ENCODE measurements around the gene SRGAP1. TPM values are rescaled to one million over a fixed set of nuclear protein-coding genes. Genes with fewer than 3 reads are reported as not detected.

Gene SRGAP1
- total RNA-seq, 1 donor, result 18.1 TPM

GRCh38 chr12:63937378-63938316 lies 93.1 kb downstream of the SRGAP1 start:
- DNase-seq (ENCODE audit: low read depth), result no peak
- no peak for TF ChIP-seq CTCF (IDR thresholded peaks at IDR 0.05; ENCODE audit: insufficient read depth, low read depth, low read length)
- no peak overlapping the region for H3K4me3 ChIP-seq (ENCODE audit: low read depth, low read length)

GRCh38 chr12:63940310-63941005 lies 96.0 kb downstream of the SRGAP1 start:
- H3K4me3 ChIP-seq (ENCODE audit: low read depth, low read length), result no peak overlapping the region
- DNase-seq (ENCODE audit: low read depth), result no peak
- TF ChIP-seq CTCF (IDR thresholded peaks at IDR 0.05; ENCODE audit: insufficient read depth, low read depth, low read length), result no peak

- TF ChIP-seq CTCF (IDR thresholded peaks at IDR 0.05; ENCODE audit: insufficient read depth, low read depth, low read length), result no peak
- no peak for DNase-seq (ENCODE audit: low read depth)
- no peak overlapping the region for H3K4me3 ChIP-seq (ENCODE audit: low read depth, low read length)
These were observed 96.8 kb downstream of the SRGAP1 start for GRCh38 chr12:63941166-63941800.

- H3K4me3 ChIP-seq (ENCODE audit: low read depth, low read length), result no peak overlapping the region
- DNase-seq (ENCODE audit: low read depth), result no peak
- no peak for TF ChIP-seq CTCF (IDR thresholded peaks at IDR 0.05; ENCODE audit: insufficient read depth, low read depth, low read length)
These were observed 97.4 kb downstream of the SRGAP1 start for GRCh38 chr12:63941879-63942278.

- H3K4me3 ChIP-seq (ENCODE audit: low read depth, low read length), result no peak overlapping the region
- no peak for DNase-seq (ENCODE audit: low read depth)
- no peak for TF ChIP-seq CTCF (IDR thresholded peaks at IDR 0.05; ENCODE audit: insufficient read depth, low read depth, low read length)
These were observed 98.2 kb downstream of the SRGAP1 start for GRCh38 chr12:63942464-63943241.

- TF ChIP-seq CTCF (IDR thresholded peaks at IDR 0.05; ENCODE audit: insufficient read depth, low read depth, low read length), result no peak
- DNase-seq (ENCODE audit: low read depth), result no peak
- no peak overlapping the region for H3K4me3 ChIP-seq (ENCODE audit: low read depth, low read length)
These were observed 99.6 kb downstream of the SRGAP1 start for GRCh38 chr12:63944034-63944579.

All from fibroblast of villous mesenchyme (primary cell).